ENCODE measurements around the gene PLEKHG5.
"Not testable (repeated sequence)": the region's sequence is repeated elsewhere in the genome, so short reads cannot be mapped to it uniquely, and the experiment has no call there.

PLEKHG5 gene

GRCh38 chr1:6461538-6462411 lies 29.7 kb downstream of the PLEKHG5 start:
- no peak for DNase-seq

- DNase-seq = no peak
Observed at GRCh38 chr1:6461051-6461530, 30.4 kb downstream of the PLEKHG5 start.

DNA sequence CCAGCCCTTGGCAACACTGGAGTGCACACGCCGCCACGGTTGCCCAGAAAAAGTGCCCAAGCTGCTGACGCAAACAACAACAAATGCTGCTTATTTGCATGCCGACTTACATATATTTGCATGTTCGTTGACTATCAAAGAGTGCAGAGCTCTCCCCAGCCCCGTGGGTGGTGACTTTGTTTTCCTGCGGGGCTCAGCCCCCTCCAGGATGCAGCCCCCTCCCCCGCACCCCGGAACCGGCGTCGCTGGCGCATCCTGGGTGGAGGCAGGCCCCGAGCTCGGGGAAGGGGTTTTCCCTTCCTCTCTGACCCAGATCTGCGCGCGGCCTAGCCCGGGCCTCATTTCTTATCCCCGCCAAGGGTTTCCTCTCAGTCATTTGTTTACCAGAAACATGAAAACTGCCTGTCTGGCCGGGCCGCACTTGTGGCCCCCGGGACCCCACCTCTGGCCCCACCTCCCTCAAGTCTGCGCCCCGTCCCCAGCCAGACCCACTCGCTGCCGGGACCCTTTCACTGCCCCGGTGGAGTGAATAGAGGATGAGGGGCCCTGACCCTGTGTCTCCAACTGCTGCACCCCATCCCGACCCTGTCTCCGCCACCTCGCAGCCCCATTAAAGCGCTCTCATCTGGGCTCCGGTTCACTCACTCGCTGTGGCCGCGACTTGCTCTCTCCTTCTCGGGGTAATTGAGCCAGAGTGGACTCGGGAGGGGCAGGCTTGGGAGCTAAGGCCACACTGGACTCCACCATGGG lies 31.0 kb downstream of the PLEKHG5 start:
- peak; percentile 87 for DNase-seq

GRCh38 chr1:6459850-6460265 lies 31.6 kb downstream of the PLEKHG5 start:
- peak; percentile 58 for DNase-seq

GRCh38 chr1:6456800-6457466 lies 34.5 kb downstream of the PLEKHG5 start:
- DNase-seq = no peak

DNA sequence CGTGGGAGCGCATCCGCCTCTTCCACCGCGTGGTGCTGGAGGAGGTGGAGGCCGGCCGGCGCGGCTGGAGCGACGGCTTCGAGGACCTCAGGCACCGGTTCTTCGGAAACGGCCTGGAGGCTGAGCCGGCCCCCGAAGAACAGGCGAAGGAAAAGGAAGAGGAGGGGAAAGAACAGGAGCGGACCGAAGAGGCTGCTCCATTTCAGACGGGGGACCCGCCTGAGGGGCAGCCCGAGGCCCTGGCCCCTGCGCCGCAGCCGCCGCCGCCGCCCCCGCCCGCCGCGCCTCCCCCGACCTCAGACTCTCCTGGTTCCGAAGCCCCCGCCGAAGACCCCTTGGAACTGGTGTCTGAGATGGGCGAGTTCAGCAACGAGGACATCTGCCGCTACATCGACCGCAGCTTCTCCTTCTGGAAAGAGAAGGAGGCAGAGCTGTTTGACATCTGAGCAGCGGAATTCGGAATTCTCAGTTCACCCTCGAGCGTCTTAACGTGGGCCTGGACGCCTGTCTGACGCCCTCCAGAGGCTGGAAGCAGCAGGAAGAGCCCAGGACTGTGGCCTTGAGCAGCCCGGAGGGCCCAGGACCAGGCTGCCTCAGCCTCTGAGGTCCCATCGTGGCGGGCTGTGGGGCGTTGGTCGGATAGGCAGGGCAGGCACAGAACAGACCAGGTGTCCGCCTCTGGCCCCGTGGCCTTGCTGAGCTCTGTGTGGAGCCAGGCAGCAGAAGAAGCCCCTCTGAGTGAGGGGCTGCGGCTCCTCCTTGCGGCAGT lies 35.5 kb downstream of the PLEKHG5 start:
- DNase-seq = not testable (repeated sequence)

- DNase-seq = peak; percentile 43
Observed at GRCh38 chr1:6454856-6455751, 36.4 kb downstream of the PLEKHG5 start.

GRCh38 chr1:6453895-6454855 lies 37.3 kb downstream of the PLEKHG5 start:
- DNase-seq = not testable (repeated sequence)

DNA sequence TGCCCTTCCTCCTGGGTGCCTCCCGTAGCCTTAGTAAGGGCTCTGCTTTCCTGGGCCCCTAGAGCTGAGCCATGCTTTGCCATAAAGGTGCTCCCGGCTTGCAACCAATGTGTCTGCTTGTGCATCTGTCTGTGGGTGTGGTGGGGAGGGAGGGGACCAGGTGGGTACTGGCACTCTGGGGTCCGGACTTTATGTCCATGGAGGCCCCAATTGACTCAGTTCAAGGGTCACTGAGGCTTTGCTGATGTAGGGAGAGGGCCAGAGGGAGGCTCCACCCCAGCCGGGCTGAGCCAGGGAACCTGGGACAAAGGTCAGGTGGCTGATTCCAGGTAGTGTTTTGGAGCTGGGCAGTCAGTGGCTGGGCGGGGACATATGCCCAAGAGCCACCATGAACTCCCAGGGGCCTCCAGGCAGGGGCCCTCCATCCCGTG lies 40.5 kb downstream of the PLEKHG5 start:
- DNase-seq = no peak

- DNase-seq = not testable (repeated sequence)
Observed at GRCh38 chr1:6450486-6450885, 41.0 kb downstream of the PLEKHG5 start.

- DNase-seq = no peak
Observed at GRCh38 chr1:6450005-6450450, 41.4 kb downstream of the PLEKHG5 start.

DNA sequence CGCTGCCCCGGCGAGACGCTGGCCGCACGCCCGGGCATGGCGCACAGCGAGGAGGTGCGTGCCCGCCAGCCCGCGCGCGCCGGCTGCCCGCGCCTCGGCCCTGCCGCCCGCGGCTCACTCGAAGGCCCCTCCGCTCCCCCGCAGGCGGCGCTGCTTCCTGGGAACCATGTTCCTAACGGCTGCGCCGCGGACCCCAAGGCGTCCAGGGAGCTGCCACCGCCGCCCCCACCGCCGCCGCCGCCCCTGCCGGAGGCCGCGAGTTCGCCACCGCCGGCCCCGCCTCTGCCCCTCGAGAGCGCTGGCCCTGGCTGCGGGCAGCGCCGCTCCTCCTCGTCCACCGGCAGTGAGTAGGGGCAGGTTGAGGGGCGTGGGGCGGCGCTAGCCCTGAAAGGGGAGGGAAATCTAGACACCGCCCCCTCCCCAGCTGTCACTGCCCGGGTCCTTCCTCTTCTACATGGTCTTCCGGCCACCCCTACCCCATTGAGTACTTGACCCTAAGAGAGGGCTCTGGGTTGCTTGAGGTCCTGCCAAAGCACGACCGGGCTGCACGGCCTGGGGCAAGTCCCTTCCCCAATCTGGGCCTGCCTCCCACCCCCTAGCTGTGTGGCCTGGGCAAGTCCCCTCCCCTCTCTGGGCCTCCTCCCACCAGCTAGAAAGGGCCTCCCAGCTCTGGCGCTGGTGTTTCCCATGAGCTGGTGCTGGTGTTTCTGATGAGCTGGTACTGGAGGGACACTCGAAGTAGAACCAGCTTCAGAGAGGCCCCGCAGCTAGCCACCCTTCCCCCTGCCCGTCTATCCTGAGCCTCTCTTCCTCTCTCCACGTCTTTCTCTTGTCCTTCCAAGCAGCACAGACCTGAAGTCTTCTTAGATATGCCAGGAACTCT lies 42.5 kb downstream of the PLEKHG5 start:
- DNase-seq = no peak

GRCh38 chr1:6447818-6448748 lies 43.4 kb downstream of the PLEKHG5 start:
- no peak for DNase-seq

DNA sequence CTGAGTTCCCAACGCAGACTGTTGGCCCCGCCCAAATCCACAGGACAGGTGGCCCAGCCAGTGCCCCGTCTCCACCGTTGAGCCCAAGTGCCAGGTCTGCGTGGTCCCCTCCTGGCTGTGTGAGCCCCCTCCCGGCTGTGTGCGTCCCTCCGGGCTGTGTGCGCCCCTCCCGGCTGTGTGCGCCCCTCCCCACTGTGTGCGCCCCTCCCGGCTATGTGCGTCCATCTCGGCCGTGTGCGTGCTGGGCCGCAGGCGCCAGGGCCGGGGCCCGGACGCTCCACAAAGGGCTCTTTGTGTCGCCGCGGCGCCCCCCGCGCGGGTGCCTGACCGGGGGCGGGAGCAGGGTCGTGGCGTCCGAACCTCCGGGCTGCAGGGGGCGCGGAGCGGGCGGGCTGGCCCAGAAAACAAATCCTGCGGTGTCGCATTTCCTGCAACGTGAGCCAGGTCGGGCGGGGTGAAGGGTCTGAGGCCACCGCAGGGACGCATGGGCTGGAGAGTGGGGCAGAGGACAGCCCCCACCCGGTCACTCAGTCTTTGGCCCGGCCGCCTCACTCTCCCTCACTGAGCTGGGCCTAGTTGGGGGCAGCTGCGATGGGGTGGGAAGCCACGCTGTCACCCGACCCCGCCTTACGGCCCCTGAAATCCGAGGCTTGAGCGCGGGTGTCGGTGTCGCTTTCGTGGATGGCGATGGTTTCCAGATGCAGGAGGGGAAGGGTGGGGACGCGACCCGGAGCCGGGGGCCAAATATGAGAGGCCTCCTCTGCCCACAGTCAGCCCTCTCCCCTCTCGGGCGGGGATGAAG lies 44.2 kb downstream of the PLEKHG5 start:
- DNase-seq = no peak

- no peak for DNase-seq
Observed at GRCh38 chr1:6446665-6447015, 44.8 kb downstream of the PLEKHG5 start.

- not testable (repeated sequence) for DNase-seq
Observed at GRCh38 chr1:6445929-6446328, 45.5 kb downstream of the PLEKHG5 start.

All from stimulated activated CD4-positive, alpha-beta T cell treated with anti-CD3 and anti-CD28 coated beads, Interleukin-15, amount 100 ng/mL, for 24 hours (primary cell).